HCT116 (cell line): Measurements from ENCODE around the gene CCDC57. TPM values are rescaled to one million over a fixed set of nuclear protein-coding genes. Genes with fewer than 3 reads are reported as not detected.

Experiments used
- ATAC-seq: fragments of 200-7000 bp; cut with Tn5 transposase; 2 replicates; pipeline ENCODE4 v1.9.1; 2020; ENCODE audit warnings: mild to moderate bottlenecking, moderate library complexity
- BruUV-seq: library from RNA; stranded (reverse); fragments of 400-500 nt; replicated peaks from 2 replicates; lab custom pipeline; 2021; lab: Mats Ljungman, UMichigan
- CTCF ChIA-PET: fragments of 300-600 bp; sonication (Branson Sonifier 250); formaldehyde crosslinking; loops from one replicate; lab custom pipeline; 2021; ENCODE audit warnings: antibody characterized with exemption; lab: Charles Lee
- POLR2A ChIA-PET: fragments of 300-600, 350-600 bp; sonication (Branson Sonifier 250); formaldehyde crosslinking; loops from one replicate; lab custom pipeline; 2021; ENCODE audit warnings: antibody characterized with exemption; lab: Charles Lee
- RAD21 ChIA-PET, 2 experiments: fragments of 300-600 bp; sonication (Branson Sonifier 250); formaldehyde crosslinking; loops; one replicate each; lab custom pipeline; 2023; ENCODE audit warnings: low total read pairs in 2 of 2; ENCODE audit not compliant: uncharacterized antibody in 2 of 2, unreplicated experiment in 2 of 2, low non-redundant PET in 1 of 2; lab: Charles Lee
- DNase-seq: peaks from one replicate; pipeline ENCODE4 v3.0.0-alpha.2; 2010; ENCODE audit warnings: low read depth, low spot score
- H2AFZ ChIP-seq: fragments of 200-600 bp; shearing (Covaris generic), sonication (generic); 2 replicates; pipeline ENCODE4 v1.6.1; 2017; ENCODE audit warnings: low read depth, mixed run types, mixed read lengths, antibody characterized with exemption, low read length; ENCODE audit not compliant: poor library complexity, severe bottlenecking
- H3K27ac ChIP-seq: 2 replicates; pipeline ENCODE4 v1.5.1; 2012; ENCODE audit warnings: low read depth, low read length
- H3K27me3 ChIP-seq: fragments of 200-600 bp; sonication (generic); 2 replicates; pipeline ENCODE4 v1.6.1; 2016; ENCODE audit warnings: mixed run types, low read length, mixed read lengths; ENCODE audit not compliant: insufficient read depth
- H3K36me3 ChIP-seq, 2 experiments: fragments of 200-500 bp in 1 of 2; fragments of 200-600 bp in 1 of 2; sonication (Bioruptor generic) in 1 of 2; sonication (generic) in 1 of 2; 2 replicates each; pipeline versions ENCODE4 v1.5.1 to v1.6.1; 2014 to 2016; ENCODE audit warnings: low read length in 2 of 2, inconsistent platforms in 1 of 2, mixed read lengths in 1 of 2, mixed run types in 1 of 2; ENCODE audit not compliant: insufficient read depth in 2 of 2, control insufficient read depth in 1 of 2
- H3K4me1 ChIP-seq, 2 experiments: fragments of 200-600 bp in 1 of 2; sonication (generic) in 1 of 2; 2 replicates each; pipeline versions ENCODE4 v1.5.1 to v1.6.1; 2012 to 2017; ENCODE audit warnings: low read length in 2 of 2, inconsistent platforms in 1 of 2, mild to moderate bottlenecking in 1 of 2, mixed read lengths in 1 of 2, mixed run types in 1 of 2, moderate library complexity in 1 of 2; ENCODE audit not compliant: insufficient read depth in 2 of 2, control insufficient read depth in 1 of 2
- H3K4me2 ChIP-seq: fragments of 200-600 bp; sonication (generic); 2 replicates; pipeline ENCODE4 v1.6.1; 2017; ENCODE audit warnings: mixed run types, low read length, mixed read lengths
- H3K4me3 ChIP-seq, 2 experiments: fragments of 200-600 bp in 1 of 2; sonication (generic) in 1 of 2; replicated peaks in 1 of 2; 2 replicates each; pipeline ENCODE4 v1.5.1; 2011 to 2016; ENCODE audit warnings: low read length in 2 of 2, control low read depth in 1 of 2, low read depth in 1 of 2, mild to moderate bottlenecking in 1 of 2, mixed read lengths in 1 of 2, mixed run types in 1 of 2
- H3K79me2 ChIP-seq: fragments of 200-600 bp; sonication (generic); 2 replicates; pipeline ENCODE4 v1.6.1; 2017; ENCODE audit warnings: mild to moderate bottlenecking, mixed run types, low read length, moderate library complexity, mixed read lengths; ENCODE audit not compliant: insufficient read depth
- H3K9ac ChIP-seq: fragments of 200-600 bp; sonication (generic); 2 replicates; pipeline ENCODE4 v1.6.1; 2016; ENCODE audit warnings: low read length, mixed read lengths
- H3K9me2 ChIP-seq: fragments of 200-600 bp; sonication (generic), shearing (Covaris generic); 2 replicates; pipeline ENCODE4 v1.6.1; 2017; ENCODE audit warnings: mixed run types, mild to moderate bottlenecking, moderate library complexity; ENCODE audit not compliant: insufficient read depth
- H3K9me3 ChIP-seq, 2 experiments: fragments of 200-500 bp in 1 of 2; fragments of 200-600 bp in 1 of 2; sonication (Bioruptor generic) in 1 of 2; sonication (generic) in 1 of 2; 2 replicates each; pipeline ENCODE4 v1.6.1; 2014 to 2017; ENCODE audit warnings: low read length in 2 of 2, mixed read lengths in 2 of 2, inconsistent platforms in 1 of 2, low read depth in 1 of 2, mild to moderate bottlenecking in 1 of 2, mixed run types in 1 of 2, moderate library complexity in 1 of 2; ENCODE audit not compliant: control insufficient read depth in 1 of 2, insufficient read depth in 1 of 2
- H4K20me1 ChIP-seq: fragments of 200-600 bp; sonication (generic), shearing (Covaris generic); 2 replicates; pipeline ENCODE4 v1.6.1; 2017; ENCODE audit warnings: mixed run types, mild to moderate bottlenecking, moderate library complexity; ENCODE audit not compliant: insufficient read depth
- CBX3 ChIP-seq: IDR thresholded peaks from 2 replicates; pipeline ENCODE4 v1.6.1; 2012; ENCODE audit warnings: low read depth
- CEBPB ChIP-seq: IDR thresholded peaks from 2 replicates; pipeline ENCODE4 v1.6.1; 2012; ENCODE audit warnings: low read depth
- CTCF ChIP-seq, 3 experiments: fragments of 200-600 bp in 1 of 3; sonication (generic) in 1 of 3; IDR thresholded peaks in 2 of 3; conservative IDR thresholded peaks in 1 of 3; 2 replicates each; pipeline ENCODE4 v1.5.1; 2012 to 2017; ENCODE audit warnings: low read depth in 2 of 3, low read length in 2 of 3, antibody characterized with exemption in 1 of 3, borderline replicate concordance in 1 of 3, control low read depth in 1 of 3, mild to moderate bottlenecking in 1 of 3, mixed read lengths in 1 of 3, mixed run types in 1 of 3, moderate library complexity in 1 of 3; ENCODE audit not compliant: insufficient read depth in 1 of 3
- ELF1 ChIP-seq: IDR thresholded peaks from 2 replicates; pipeline ENCODE4 v1.6.1; 2012; ENCODE audit warnings: low read depth, borderline replicate concordance
- EZH2 ChIP-seq: fragments of 200-600 bp; sonication (generic); IDR thresholded peaks from 2 replicates; pipeline ENCODE4 v1.6.1; 2017; ENCODE audit warnings: antibody characterized with exemption, mixed run types
- EZH2phosphoT487 ChIP-seq: fragments of 200-600 bp; IDR thresholded peaks from 2 replicates; pipeline ENCODE4 v1.6.1; 2018; ENCODE audit warnings: antibody characterized with exemption, borderline replicate concordance
- FOSL1 ChIP-seq: IDR thresholded peaks from 2 replicates; pipeline ENCODE4 v1.6.1; 2012; ENCODE audit warnings: low read depth
- JUND ChIP-seq: IDR thresholded peaks from 2 replicates; pipeline ENCODE4 v1.6.1; 2012
- POLR2A ChIP-seq: IDR thresholded peaks from 2 replicates; pipeline ENCODE4 v1.7.0; 2011; ENCODE audit warnings: borderline replicate concordance; ENCODE audit not compliant: insufficient read depth, insufficient read length; ENCODE audit errors: extremely low read depth
- POLR2AphosphoS5 ChIP-seq: IDR thresholded peaks from 2 replicates; pipeline ENCODE4 v1.6.1; 2011; ENCODE audit warnings: mild to moderate bottlenecking, low read depth, low read length, moderate library complexity
- RAD21 ChIP-seq: IDR thresholded peaks from 2 replicates; pipeline ENCODE4 v1.6.1; 2012; ENCODE audit warnings: low read depth, mild to moderate bottlenecking
- SIN3A ChIP-seq: IDR thresholded peaks from 2 replicates; pipeline ENCODE4 v1.6.1; 2012; ENCODE audit warnings: low read depth
- SRF ChIP-seq: IDR thresholded peaks from 2 replicates; pipeline ENCODE4 v1.6.1; 2012; ENCODE audit warnings: low read depth
- TCF7L2 ChIP-seq: IDR thresholded peaks from 2 replicates; pipeline ENCODE4 v1.7.0; 2011; ENCODE audit warnings: borderline replicate concordance, inconsistent platforms; ENCODE audit not compliant: insufficient read depth, insufficient read length; ENCODE audit errors: extremely low read depth
- YY1 ChIP-seq: IDR thresholded peaks from 2 replicates; pipeline ENCODE4 v1.6.1; 2011; ENCODE audit warnings: low read length, low read depth, moderate library complexity, mild to moderate bottlenecking; ENCODE audit not compliant: insufficient replicate concordance; ENCODE audit errors: extremely low read depth
- ZBTB33 ChIP-seq: IDR thresholded peaks from 2 replicates; pipeline ENCODE4 v1.6.1; 2011; ENCODE audit warnings: mild to moderate bottlenecking, low read length, moderate library complexity; ENCODE audit not compliant: insufficient replicate concordance; ENCODE audit errors: extremely low read depth
- ZNF274 ChIP-seq: fragments of 200-500 bp; sonication (Bioruptor generic); IDR thresholded peaks from 2 replicates; pipeline ENCODE4 v1.6.1; 2014; ENCODE audit warnings: mild to moderate bottlenecking, low read depth, low read length, inconsistent platforms
- intact Hi-C: fragments of 100-400 bp; cut with micrococcal nuclease; formaldehyde crosslinking; loops from 2 replicates; pipeline ENCODE4 v1.10.0; 2022
- total RNA-seq: library from RNA; stranded (reverse); gene quantifications from one replicate; pipeline ENCODE4 v1.2.1, GENCODE V29; 2021; ENCODE audit not compliant: unreplicated experiment

The CCDC57 gene
- total RNA-seq, 1 experiment from 2014 or later: 143 TPM

- TF ChIP-seq CTCF (IDR thresholded peaks at IDR 0.05 in 2 of 3, conservative IDR thresholded peaks at IDR 0.05 in 1 of 3; ENCODE audit: borderline replicate concordance in 1 of 3, insufficient read depth in 1 of 3, low read depth in 2 of 3, low read length in 2 of 3): no peak
- no peak for TF ChIP-seq TCF7L2
- TF ChIP-seq, all 23 proteins: peak for 0
Observed at GRCh38 chr17:82060614-82061013, 152.0 kb downstream of the CCDC57 start (continued).

- Histone ChIP-seq H3K27me3 (no peaks in the 10 kb centered on the region), H3K79me2 (peaks cover 30% of the 10 kb centered on the region), H3K36me3 (peaks cover 23 to 86% of the 10 kb centered on the region in 2 experiments)
- BruUV-seq: no TSS peak
- TF ChIP-seq POLR2A: no peak
- TF ChIP-seq ZNF274: no peak
- TF ChIP-seq YY1: no peak
- no peak for TF ChIP-seq CBX3
- no peak for TF ChIP-seq EZH2
- no peak for TF ChIP-seq SIN3A
- no peak for TF ChIP-seq FOSL1
- no peak for TF ChIP-seq JUND
- no peak for TF ChIP-seq CEBPB
- TF ChIP-seq CTCF (IDR thresholded peaks at IDR 0.05 in 2 of 3, conservative IDR thresholded peaks at IDR 0.05 in 1 of 3; ENCODE audit: borderline replicate concordance in 1 of 3, insufficient read depth in 1 of 3, low read depth in 2 of 3, low read length in 2 of 3): no peak
- no peak for TF ChIP-seq SRF
- TF ChIP-seq POLR2AphosphoS5: no peak
- no peak for TF ChIP-seq ZBTB33
- no peak for TF ChIP-seq ELF1
- no peak for TF ChIP-seq RAD21
- no peak for TF ChIP-seq EZH2phosphoT487
- TF ChIP-seq, all 23 proteins: peak for 0
- intact Hi-C loops: no loop called here
- H2AFZ ChIP-seq: no peak overlapping the region
- no peaks in the 10 kb centered on the region; the same call in 1 of the 2 replicates for H4K20me1 ChIP-seq
- peak overlapping the region; percentile 23; the same call in 1 of the 2 replicates for H3K27ac ChIP-seq
- RAD21 ChIA-PET: no interaction called here
- ATAC-seq (no peak), DNase-seq (no peak)
- H3K4me3 ChIP-seq: no peak overlapping the region
- peaks cover 8 to 25% of the 10 kb centered on the region in 2 experiments; a peak in 3 of 4 replicates for H3K4me1 ChIP-seq
- H3K9me3 ChIP-seq: no peaks in the 10 kb centered on the region
- POLR2A ChIA-PET: no interaction called here
- H3K9ac ChIP-seq: no peak overlapping the region
- CTCF ChIA-PET: no interaction called here
- H3K4me2 ChIP-seq: no peak overlapping the region
- H3K9me2 ChIP-seq: no peaks in the 10 kb centered on the region
Observed at GRCh38 chr17:82060001-82060380, 152.7 kb downstream of the CCDC57 start.
